Measurements from ENCODE around the gene WDR59. TPM values are rescaled to one million over a fixed set of nuclear protein-coding genes. Genes with fewer than 3 reads are reported as not detected.
"Not testable (repeated sequence)": the region's sequence is repeated elsewhere in the genome, so short reads cannot be mapped to it uniquely, and the experiment has no call there.

The WDR59 gene
- total RNA-seq, 2 donors from 2014 or later: 46.5 to 48.3 TPM

GRCh38 chr16:74846714-74847113, 138.2 kb downstream of the WDR59 start:
- intact Hi-C loops (cut with DNase I): no loop called here
- Histone ChIP-seq H3K4me3 (no peak overlapping the region), H3K9me3 (no peaks in the 10 kb centered on the region), H3K27me3 (no peaks in the 10 kb centered on the region), H3K4me1 (peaks cover 3% of the 10 kb centered on the region), H3K36me3 (no peaks in the 10 kb centered on the region), H3K27ac (no peak overlapping the region), H3K9ac (ENCODE audit: low read depth in 2 of 2, low read length in 2 of 2) (no peak overlapping the region)
- no peak for TF ChIP-seq CTCF (IDR thresholded peaks at IDR 0.05)
- no peak for DNase-seq

- intact Hi-C loops (cut with DNase I): no loop called here
- H3K9me3 ChIP-seq: no peaks in the 10 kb centered on the region
Measured at GRCh38 chr16:74844041-74844980, 140.6 kb downstream of the WDR59 start.

GRCh38 chr16:74843381-74844035, 141.4 kb downstream of the WDR59 start:
- H3K9me3 ChIP-seq; H3K4me1 ChIP-seq; H3K4me3 ChIP-seq; H3K36me3 ChIP-seq; H3K9ac ChIP-seq (ENCODE audit: low read depth in 2 of 2, low read length in 2 of 2); H3K27ac ChIP-seq; intact Hi-C loops (cut with DNase I); H3K27me3 ChIP-seq; DNase-seq: not testable (repeated sequence)

More at GRCh38 chr16:74844041-74844980, 140.6 kb downstream of the WDR59 start:
- no peaks in the 10 kb centered on the region for H3K27me3 ChIP-seq
- no peak overlapping the region for H3K27ac ChIP-seq
- no peaks in the 10 kb centered on the region for H3K36me3 ChIP-seq
- no peak for DNase-seq
- no peaks in the 10 kb centered on the region for H3K4me1 ChIP-seq
- H3K4me3 ChIP-seq: no peak overlapping the region
- H3K9ac ChIP-seq (ENCODE audit: low read depth in 2 of 2, low read length in 2 of 2): no peak overlapping the region
- no peak for TF ChIP-seq CTCF (IDR thresholded peaks at IDR 0.05)

- TF ChIP-seq CTCF (IDR thresholded peaks at IDR 0.05): no peak
- Histone ChIP-seq H3K4me3 (no peak overlapping the region), H3K27ac (no peak overlapping the region), H3K9me3 (no peaks in the 10 kb centered on the region), H3K27me3 (no peaks in the 10 kb centered on the region), H3K9ac (ENCODE audit: low read depth in 2 of 2, low read length in 2 of 2) (no peak overlapping the region), H3K36me3 (no peaks in the 10 kb centered on the region), H3K4me1 (no peaks in the 10 kb centered on the region)
- intact Hi-C loops (cut with DNase I): no loop called here
- DNase-seq: no peak
Measured at GRCh38 chr16:74842413-74842812, 142.5 kb downstream of the WDR59 start.

- no peaks in the 10 kb centered on the region for H3K27me3 ChIP-seq
- H3K36me3 ChIP-seq: no peaks in the 10 kb centered on the region
- H3K9me3 ChIP-seq: no peaks in the 10 kb centered on the region
- no peaks in the 10 kb centered on the region for H3K4me1 ChIP-seq
- intact Hi-C loops (cut with DNase I): no loop called here
- no peak for DNase-seq
- H3K4me3 ChIP-seq: no peak overlapping the region
- H3K27ac ChIP-seq: no peak overlapping the region
- TF ChIP-seq CTCF (IDR thresholded peaks at IDR 0.05): no peak
- no peak overlapping the region for H3K9ac ChIP-seq (ENCODE audit: low read depth in 2 of 2, low read length in 2 of 2)
Measured at GRCh38 chr16:74841904-74842303, 143.0 kb downstream of the WDR59 start.

GRCh38 chr16:74841469-74841868, 143.5 kb downstream of the WDR59 start:
- no peak overlapping the region for H3K4me3 ChIP-seq
- H3K9ac ChIP-seq (ENCODE audit: low read depth in 2 of 2, low read length in 2 of 2): no peak overlapping the region
- H3K27me3 ChIP-seq: no peaks in the 10 kb centered on the region
- intact Hi-C loops (cut with DNase I): no loop called here
- no peak for TF ChIP-seq CTCF (IDR thresholded peaks at IDR 0.05)
- no peaks in the 10 kb centered on the region for H3K9me3 ChIP-seq
- H3K4me1 ChIP-seq: no peaks in the 10 kb centered on the region
- H3K36me3 ChIP-seq: no peaks in the 10 kb centered on the region
- no peak overlapping the region for H3K27ac ChIP-seq
- no peak for DNase-seq
